CD4-positive, CD25-positive, alpha-beta regulatory T cell (primary cell): ENCODE measurements around the gene UBA52. TPM values are rescaled to one million over a fixed set of nuclear protein-coding genes. Genes with fewer than 3 reads are reported as not detected.

ENCODE experiments used
- ATAC-seq, 2 donors: fragments of 150-1000 bp; cut with Tn5 transposase; one replicate each; pipeline ENCODE4 v1.10.0; 2021; ENCODE audit warnings: low read depth in 2 of 2, moderate number of reproducible peaks in 2 of 2, moderate library complexity in 1 of 2
- DNase-seq, 3 donors: peaks; one replicate each; pipeline versions ENCODE4 v3.0.0 to v3.0.0-alpha.2; 2012 to 2022; ENCODE audit warnings: mixed read lengths in 1 of 3
- H3K27ac ChIP-seq: one replicate; pipeline ENCODE4 v1.7.0; 2013; ENCODE audit warnings: mild to moderate bottlenecking, low read length; ENCODE audit not compliant: insufficient read depth, poor library complexity, severe bottlenecking
- H3K27me3 ChIP-seq: one replicate; pipeline ENCODE4 v1.7.0; 2013; ENCODE audit warnings: low read length; ENCODE audit not compliant: control insufficient read depth, insufficient read depth
- H3K36me3 ChIP-seq: one replicate; pipeline ENCODE4 v1.7.0; 2013; ENCODE audit warnings: mild to moderate bottlenecking, low read length, moderate library complexity; ENCODE audit not compliant: control insufficient read depth, insufficient read depth
- H3K4me1 ChIP-seq: 2 replicates; pipeline ENCODE4 v1.7.0; 2013; ENCODE audit warnings: mild to moderate bottlenecking, low read length; ENCODE audit not compliant: insufficient read depth, control insufficient read depth, poor library complexity, severe bottlenecking
- H3K4me3 ChIP-seq: one replicate; pipeline ENCODE4 v1.7.0; 2013; ENCODE audit warnings: low read depth, mild to moderate bottlenecking, low read length, moderate library complexity
- H3K9me3 ChIP-seq, 2 experiments: 1 replicate in 1 of 2; 2 replicates in 1 of 2; pipeline ENCODE4 v1.7.0; 2013; ENCODE audit warnings: low read length in 2 of 2, mild to moderate bottlenecking in 1 of 2, moderate library complexity in 1 of 2; ENCODE audit not compliant: control insufficient read depth in 2 of 2
- H3K27ac Mint-ChIP-seq, 3 donors: one replicate each; pipeline ENCODE4 v1.8.0; 2020 to 2022; ENCODE audit warnings: mild to moderate bottlenecking in 3 of 3, mixed read lengths in 3 of 3, moderate library complexity in 2 of 3
- H3K27me3 Mint-ChIP-seq: one replicate; pipeline ENCODE4 v1.8.0; 2022; ENCODE audit warnings: mild to moderate bottlenecking, mixed read lengths
- H3K36me3 Mint-ChIP-seq: one replicate; pipeline ENCODE4 v1.8.0; 2020; ENCODE audit warnings: mixed read lengths
- H3K4me1 Mint-ChIP-seq, 4 donors: one replicate each; pipeline ENCODE4 v1.8.0; 2020 to 2022; ENCODE audit warnings: mixed read lengths in 4 of 4, mild to moderate bottlenecking in 1 of 4
- H3K4me3 Mint-ChIP-seq, 4 donors: one replicate each; pipeline ENCODE4 v1.8.0; 2020 to 2022; ENCODE audit warnings: mild to moderate bottlenecking in 4 of 4, mixed read lengths in 4 of 4, moderate library complexity in 3 of 4
- H3K9me3 Mint-ChIP-seq, 7 donors: one replicate each; pipeline ENCODE4 v1.8.0; 2020 to 2022; ENCODE audit warnings: mixed read lengths in 7 of 7, mild to moderate bottlenecking in 3 of 7, moderate library complexity in 2 of 7
- polyA plus RNA-seq, 4 donors: library from polyadenylated mRNA; unstranded; fragments of 300-500 nt; fragmentation: Illumina TruSeq; gene quantifications; one replicate each; pipeline ENCODE4 v1.2.3, GENCODE V29; 2021
- total RNA-seq: library from RNA; stranded (reverse); gene quantifications from one replicate; pipeline ENCODE4 v1.2.3, GENCODE V29; 2022

UBA52 gene
- total and polyA plus RNA-seq, 5 donors from 2014 or later, result 1,213 to 1,759 (median 1,556) TPM

GRCh38 chr19:18577365-18577914, 5.8 kb downstream of the UBA52 start:
- ATAC-seq, result no peak
- Mint-ChIP-seq H3K27me3 (peaks cover 4% of the 10 kb centered on the region), H3K4me1 (peaks cover 0 to 22% (median 14%) of the 10 kb centered on the region in 4 donors), H3K27ac (no peak overlapping the region), H3K4me3 (peak overlapping the region in 1 of 4 donors; percentile 21), H3K9me3 (peaks cover 0 to 2% (median 0%) of the 10 kb centered on the region in 7 donors), H3K36me3 (peaks cover 15% of the 10 kb centered on the region)
- no peak for DNase-seq
- Histone ChIP-seq H3K4me1 (peaks cover 12% of the 10 kb centered on the region), H3K36me3 (peaks cover 37% of the 10 kb centered on the region), H3K4me3 (no peak overlapping the region), H3K27ac (no peak overlapping the region), H3K27me3 (no peaks in the 10 kb centered on the region), H3K9me3 (no peaks in the 10 kb centered on the region)

GRCh38 chr19:18580311-18580710, 8.7 kb downstream of the UBA52 start:
- no peak overlapping the region for H3K27ac ChIP-seq
- Mint-ChIP-seq H3K4me1 (peaks cover 0 to 2% (median under 1%) of the 10 kb centered on the region in 4 donors), H3K36me3 (peaks cover 8% of the 10 kb centered on the region), H3K27ac (no peak overlapping the region), H3K9me3 (no peaks in the 10 kb centered on the region), H3K27me3 (peaks cover 4% of the 10 kb centered on the region), H3K4me3 (no peak overlapping the region)
- H3K4me3 ChIP-seq, result no peak overlapping the region
- ATAC-seq (no peak), DNase-seq (no peak)
- no peaks in the 10 kb centered on the region for H3K27me3 ChIP-seq
- no peaks in the 10 kb centered on the region for H3K9me3 ChIP-seq
- peaks cover 16% of the 10 kb centered on the region for H3K36me3 ChIP-seq
- H3K4me1 ChIP-seq, result no peaks in the 10 kb centered on the region

- DNase-seq, result no peak
- Histone ChIP-seq H3K4me1 (peaks cover 33% of the 10 kb centered on the region), H3K27ac (no peak overlapping the region), H3K9me3 (no peaks in the 10 kb centered on the region), H3K36me3 (peaks cover 6% of the 10 kb centered on the region), H3K4me3 (no peak overlapping the region), H3K27me3 (no peaks in the 10 kb centered on the region)
- H3K4me1 Mint-ChIP-seq, result peaks cover 6 to 41% (median 17%) of the 10 kb centered on the region in 4 donors
- ATAC-seq, result no peak
- peak overlapping the region in 2 of 3 donors; percentile 10 to 14 for H3K27ac Mint-ChIP-seq
- H3K36me3 Mint-ChIP-seq, result no peaks in the 10 kb centered on the region
- H3K9me3 Mint-ChIP-seq, result no peaks in the 10 kb centered on the region
- peak overlapping the region in 3 of 4 donors; percentile 4 to 75 (median 71) for H3K4me3 Mint-ChIP-seq
- H3K27me3 Mint-ChIP-seq, result peaks cover 4% of the 10 kb centered on the region
Measured at GRCh38 chr19:18586306-18586705, 14.6 kb downstream of the UBA52 start.

- H3K36me3 ChIP-seq, result peaks cover 6% of the 10 kb centered on the region
- no peak overlapping the region for H3K4me3 ChIP-seq
- Mint-ChIP-seq H3K4me1 (peaks cover 6 to 43% (median 17%) of the 10 kb centered on the region in 4 donors), H3K9me3 (no peaks in the 10 kb centered on the region), H3K36me3 (no peaks in the 10 kb centered on the region), H3K27me3 (peaks cover 4% of the 10 kb centered on the region), H3K27ac (peak overlapping the region in 2 of 3 donors; percentile 85 to 93), H3K4me3 (peak overlapping the region in 3 of 4 donors; percentile 18 to 92 (median 59))
- peaks cover 33% of the 10 kb centered on the region for H3K4me1 ChIP-seq
- H3K27ac ChIP-seq, result peak overlapping the region; percentile 91
- no peak for ATAC-seq
- no peaks in the 10 kb centered on the region for H3K27me3 ChIP-seq
- no peaks in the 10 kb centered on the region for H3K9me3 ChIP-seq
- DNase-seq, result no peak
Measured at GRCh38 chr19:18587561-18587960, 15.9 kb downstream of the UBA52 start.

GRCh38 chr19:18587962-18588610, 16.4 kb downstream of the UBA52 start:
- Mint-ChIP-seq H3K36me3 (no peaks in the 10 kb centered on the region), H3K27me3 (peaks cover 6% of the 10 kb centered on the region), H3K27ac (peak overlapping the region; percentile 85 to 93 (median 91)), H3K9me3 (no peaks in the 10 kb centered on the region), H3K4me3 (peak overlapping the region; percentile 92 to 93 (median 92)), H3K4me1 (peaks cover 6 to 43% (median 17%) of the 10 kb centered on the region in 4 donors)
- H3K27me3 ChIP-seq, result no peaks in the 10 kb centered on the region
- H3K4me1 ChIP-seq, result peaks cover 33% of the 10 kb centered on the region
- ATAC-seq, result peak; percentile 5 to 12
- H3K9me3 ChIP-seq, result no peaks in the 10 kb centered on the region
- H3K36me3 ChIP-seq, result peaks cover 6% of the 10 kb centered on the region
- H3K27ac ChIP-seq, result peak overlapping the region; percentile 91
- peak overlapping the region; percentile 72 for H3K4me3 ChIP-seq
- DNase-seq, result no peak

- Mint-ChIP-seq H3K36me3 (no peaks in the 10 kb centered on the region), H3K27ac (peak within 1 kb of the TSS; percentile 92 to 98 (median 93)), H3K27me3 (peaks cover 8% of the 10 kb centered on the region), H3K4me3 (peak within 1 kb of the TSS; percentile 92 to 93 (median 92)), H3K9me3 (no peaks in the 10 kb centered on the region), H3K4me1 (peaks cover 6 to 47% (median 19%) of the 10 kb centered on the region in 4 donors)
- Histone ChIP-seq H3K27me3 (no peaks in the 10 kb centered on the region), H3K4me1 (peaks cover 33% of the 10 kb centered on the region), H3K36me3 (peaks cover 6% of the 10 kb centered on the region), H3K9me3 (no peaks in the 10 kb centered on the region), H3K27ac (peak within 1 kb of the TSS; percentile 91), H3K4me3 (peak within 1 kb of the TSS; percentile 72)
- peak; percentile 80 to 90 (median 89) for DNase-seq
- ATAC-seq, result peak; percentile 80
Measured at GRCh38 chr19:18588611-18589379, 17.1 kb downstream of the UBA52 start, which contains the start of gene REX1BD. TSS of gene REX1BD (plus strand) at chr19:18588798. CDS start at chr19:18588802, 4 bp downstream.

GRCh38 chr19:18589380-18590272, 18.0 kb downstream of the UBA52 start:
- no peaks in the 10 kb centered on the region for H3K36me3 Mint-ChIP-seq
- DNase-seq (peak; percentile 65 to 86 (median 78)), ATAC-seq (peak; percentile 57 to 61)
- peak overlapping the region; percentile 92 to 98 (median 92) for H3K27ac Mint-ChIP-seq
- H3K4me1 ChIP-seq, result peaks cover 40% of the 10 kb centered on the region
- H3K27ac ChIP-seq, result peak overlapping the region; percentile 91
- peak overlapping the region; percentile 47 for H3K4me3 ChIP-seq
- peaks cover 10% of the 10 kb centered on the region for H3K27me3 Mint-ChIP-seq
- H3K27me3 ChIP-seq, result no peaks in the 10 kb centered on the region
- no peaks in the 10 kb centered on the region for H3K9me3 Mint-ChIP-seq
- peaks cover 6% of the 10 kb centered on the region for H3K36me3 ChIP-seq
- peaks cover 6 to 48% (median 19%) of the 10 kb centered on the region in 4 donors for H3K4me1 Mint-ChIP-seq
- peak overlapping the region; percentile 92 to 93 (median 92) for H3K4me3 Mint-ChIP-seq
- H3K9me3 ChIP-seq, result no peaks in the 10 kb centered on the region
